HepG2 (cell line): ENCODE measurements around the gene SMCHD1. TPM values are rescaled to one million over a fixed set of nuclear protein-coding genes. Genes with fewer than 3 reads are reported as not detected.

ENCODE experiments used
- AGO2 ChIP-seq: fragments of 200-400 bp; formaldehyde crosslinking; optimal IDR thresholded peaks from 2 replicates; pipeline ENCODE3; 2017; ENCODE audit warnings: mild to moderate bottlenecking, low read depth, low read length, moderate library complexity
- AKAP8 ChIP-seq: sonication (generic); formaldehyde crosslinking; IDR thresholded peaks from 2 replicates; pipeline ENCODE4 v1.5.1; 2020; ENCODE audit warnings: mild to moderate bottlenecking, missing genetic modification reagents
- ATF7 ChIP-seq, 2 experiments: fragments of 450-650 bp in 1 of 2; sonication (generic) in 1 of 2; formaldehyde crosslinking in 1 of 2; IDR thresholded peaks; 2 replicates each; pipeline versions ENCODE4 v1.4.0 to v1.6.1; 2016 to 2020; ENCODE audit warnings: antibody characterized with exemption in 1 of 2, mild to moderate bottlenecking in 1 of 2, missing genetic modification reagents in 1 of 2
- DDIT3 ChIP-seq: sonication (generic); formaldehyde crosslinking; IDR thresholded peaks from 2 replicates; pipeline ENCODE4 v1.4.0; 2020; ENCODE audit warnings: mild to moderate bottlenecking, missing genetic modification reagents
- DZIP1 ChIP-seq: sonication (generic); formaldehyde crosslinking; IDR thresholded peaks from 2 replicates; pipeline ENCODE4 v1.5.0; 2020; ENCODE audit warnings: mild to moderate bottlenecking, missing genetic modification reagents
- HNRNPUL1 ChIP-seq: fragments of 200-400 bp; formaldehyde crosslinking; IDR thresholded peaks from 2 replicates; pipeline ENCODE4 v1.6.1; 2017; ENCODE audit warnings: low read depth, mild to moderate bottlenecking, low read length, moderate library complexity
- JUNB ChIP-seq: sonication (generic); formaldehyde crosslinking; IDR thresholded peaks from 2 replicates; pipeline ENCODE4 v1.8.0; 2022; ENCODE audit warnings: missing genetic modification reagents, mild to moderate bottlenecking, borderline replicate concordance
- NCOA1 ChIP-seq: sonication (generic); formaldehyde crosslinking; IDR thresholded peaks from 2 replicates; pipeline ENCODE4 v1.9.0; 2021; ENCODE audit warnings: missing genetic modification reagents
- NCOA2 ChIP-seq: sonication (generic); formaldehyde crosslinking; IDR thresholded peaks from 2 replicates; pipeline ENCODE4 v1.8.0; 2022; ENCODE audit warnings: inconsistent platforms
- PCBP2 ChIP-seq: fragments of 200-400 bp; formaldehyde crosslinking; optimal IDR thresholded peaks from 2 replicates; pipeline ENCODE3; 2018; ENCODE audit warnings: low read length, low read depth; ENCODE audit not compliant: poor library complexity, severe bottlenecking
- POLR2A ChIP-seq, 2 experiments: IDR thresholded peaks; 2 replicates each; pipeline ENCODE4 v1.6.1; 2011; ENCODE audit warnings: low read depth in 2 of 2, low read length in 2 of 2, mild to moderate bottlenecking in 1 of 2, moderate library complexity in 1 of 2; ENCODE audit not compliant: insufficient read depth in 1 of 2
- RBFOX2 ChIP-seq: fragments of 200-400 bp; formaldehyde crosslinking; IDR thresholded peaks from 2 replicates; pipeline ENCODE4 v1.6.1; 2017; ENCODE audit warnings: low read depth, mild to moderate bottlenecking, low read length
- RFX3 ChIP-seq: IDR thresholded peaks from 2 replicates; pipeline ENCODE4 v1.6.1; 2016; ENCODE audit warnings: missing biosample characterization, missing genetic modification reagents
- ZC3H4 ChIP-seq: sonication (generic); formaldehyde crosslinking; IDR thresholded peaks from 2 replicates; pipeline ENCODE4 v1.4.0; 2020; ENCODE audit warnings: missing genetic modification reagents, borderline replicate concordance
- ZNF12 ChIP-seq: sonication (generic); formaldehyde crosslinking; IDR thresholded peaks from 2 replicates; pipeline ENCODE4 v1.5.0; 2020; ENCODE audit warnings: missing genetic modification reagents
- ZNF44 ChIP-seq: sonication (generic); formaldehyde crosslinking; IDR thresholded peaks from 2 replicates; pipeline ENCODE4 v1.5.1; 2020; ENCODE audit warnings: mild to moderate bottlenecking, missing genetic modification reagents
- ZNF644 ChIP-seq: IDR thresholded peaks from 2 replicates; pipeline ENCODE4 v1.6.1; 2016; ENCODE audit warnings: low read depth
- ZNF7 ChIP-seq: IDR thresholded peaks from 2 replicates; pipeline ENCODE4 v1.6.1; 2016; ENCODE audit warnings: missing biosample characterization, missing genetic modification reagents
- ZNF792 ChIP-seq: IDR thresholded peaks from 2 replicates; pipeline ENCODE4 v1.6.1; 2016
- ZNF878 ChIP-seq: sonication (generic); formaldehyde crosslinking; IDR thresholded peaks from 2 replicates; pipeline ENCODE4 v1.8.1; 2023; ENCODE audit warnings: mild to moderate bottlenecking, missing genetic modification reagents, moderate library complexity
- ZNF879 ChIP-seq: sonication (generic); formaldehyde crosslinking; IDR thresholded peaks from 2 replicates; pipeline ENCODE4 v1.8.1; 2023; ENCODE audit warnings: missing genetic modification reagents
- ZSCAN25 ChIP-seq: sonication (generic); formaldehyde crosslinking; IDR thresholded peaks from 2 replicates; pipeline ENCODE4 v1.8.0; 2022; ENCODE audit warnings: mild to moderate bottlenecking, missing genetic modification reagents
- polyA plus RNA-seq, 8 experiments: library from polyadenylated mRNA; depleted of rRNA in 3 of 8; stranded (reverse) in 7 of 8; unstranded in 1 of 8; fragments of >200 nt; fragmentation: Illumina TruSeq in 4 of 8; extraction: Trizol in 4 of 8; gene quantifications; 2 replicates each; pipeline versions ENCODE4 v1.2.1 to v1.2.3, GENCODE V29; 2011 to 2016; ENCODE audit warnings: low read depth in 4 of 8, missing spikeins in 1 of 8, mixed read lengths in 1 of 8; ENCODE audit not compliant: insufficient read depth in 1 of 8
- total RNA-seq, 5 experiments: library from RNA; depleted of rRNA; stranded (reverse); fragments of >200 nt; fragmentation: Illumina TruSeq; extraction: Trizol; gene quantifications; 2 replicates each; pipeline ENCODE4 v1.2.3, GENCODE V29; 2016; ENCODE audit warnings: low read depth in 1 of 5
- TF ChIP-seq, protein P1 (sequence below): sonication (generic); formaldehyde crosslinking; IDR thresholded peaks from 2 replicates; pipeline ENCODE4 v1.4.0; 2020; ENCODE audit warnings: missing genetic modification reagents
- TF ChIP-seq, protein P2 (sequence below): IDR thresholded peaks from 2 replicates; pipeline ENCODE4 v1.6.1; 2016; ENCODE audit warnings: mild to moderate bottlenecking, missing biosample characterization, missing genetic modification reagents
- TF ChIP-seq, protein P3 (sequence below): sonication (generic); formaldehyde crosslinking; IDR thresholded peaks from 2 replicates; pipeline ENCODE4 v1.4.0; 2020; ENCODE audit warnings: missing genetic modification reagents, borderline replicate concordance

SMCHD1 gene
- total and polyA plus RNA-seq, 2 of the 13 experiments (the other 11 are each of a cell fraction or from before 2014, with no cell fraction given): 21.4 to 93.6 TPM

DNA sequence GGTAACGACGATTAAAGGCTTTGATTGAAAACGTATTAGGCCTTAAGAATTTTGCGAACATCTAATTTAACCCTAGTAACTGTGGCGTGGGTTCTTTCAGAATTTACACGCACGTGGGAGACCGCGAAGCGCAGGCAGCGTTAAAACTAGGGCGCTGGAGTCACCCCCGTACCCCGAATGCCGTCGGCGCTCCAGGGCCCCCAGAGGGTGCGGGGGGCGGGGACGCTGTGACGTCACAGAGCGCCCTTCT is 673 bp upstream of the SMCHD1 start (continued):
- TF ChIP-seq NCOA1 (CRISPR knock-in tag) (no peak), ZC3H4 (CRISPR knock-in tag) (no peak), ZNF12 (CRISPR knock-in tag) (no peak), ATF7 (IDR thresholded peaks at IDR 0.05) (no peak), ATF7 (CRISPR knock-in tag; IDR thresholded peaks at IDR 0.05) (no peak), PCBP2 (no peak), AGO2 (no peak), HNRNPUL1 (no peak), NCOA2 (no peak), ZNF44 (CRISPR knock-in tag) (peak; percentile 74; the same call in 1 of the 2 replicates), ZNF7 (CRISPR knock-in tag) (no peak), RBFOX2 (no peak), ZNF878 (CRISPR knock-in tag) (no peak), ZSCAN25 (CRISPR knock-in tag) (peak; percentile 66; the same call in 1 of the 2 replicates), ZNF792 (CRISPR knock-in tag) (0 out of 2 replicates have a peak, but pooled peaks have one; percentile 8), DZIP1 (CRISPR knock-in tag) (no peak), ZNF879 (CRISPR knock-in tag) (0 out of 2 replicates have a peak, but pooled peaks have one; percentile 8), RFX3 (CRISPR knock-in tag) (no peak), DDIT3 (CRISPR knock-in tag) (no peak), POLR2A (IDR thresholded peaks at IDR 0.05; ENCODE audit: insufficient read depth in 1 of 2, low read depth in 2 of 2, low read length in 2 of 2) (no peak), JUNB (CRISPR knock-in tag) (no peak), ZNF644 (CRISPR knock-in tag) (no peak), AKAP8 (CRISPR knock-in tag) (no peak)
- TF ChIP-seq, protein P1, sequence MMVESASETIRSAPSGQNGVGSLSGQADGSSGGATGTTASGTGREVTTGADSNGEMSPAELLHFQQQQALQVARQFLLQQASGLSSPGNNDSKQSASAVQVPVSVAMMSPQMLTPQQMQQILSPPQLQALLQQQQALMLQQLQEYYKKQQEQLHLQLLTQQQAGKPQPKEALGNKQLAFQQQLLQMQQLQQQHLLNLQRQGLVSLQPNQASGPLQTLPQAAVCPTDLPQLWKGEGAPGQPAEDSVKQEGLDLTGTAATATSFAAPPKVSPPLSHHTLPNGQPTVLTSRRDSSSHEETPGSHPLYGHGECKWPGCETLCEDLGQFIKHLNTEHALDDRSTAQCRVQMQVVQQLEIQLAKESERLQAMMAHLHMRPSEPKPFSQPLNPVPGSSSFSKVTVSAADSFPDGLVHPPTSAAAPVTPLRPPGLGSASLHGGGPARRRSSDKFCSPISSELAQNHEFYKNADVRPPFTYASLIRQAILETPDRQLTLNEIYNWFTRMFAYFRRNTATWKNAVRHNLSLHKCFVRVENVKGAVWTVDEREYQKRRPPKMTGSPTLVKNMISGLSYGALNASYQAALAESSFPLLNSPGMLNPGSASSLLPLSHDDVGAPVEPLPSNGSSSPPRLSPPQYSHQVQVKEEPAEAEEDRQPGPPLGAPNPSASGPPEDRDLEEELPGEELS (CRISPR knock-in tag): no peak
- TF ChIP-seq, protein P2, sequence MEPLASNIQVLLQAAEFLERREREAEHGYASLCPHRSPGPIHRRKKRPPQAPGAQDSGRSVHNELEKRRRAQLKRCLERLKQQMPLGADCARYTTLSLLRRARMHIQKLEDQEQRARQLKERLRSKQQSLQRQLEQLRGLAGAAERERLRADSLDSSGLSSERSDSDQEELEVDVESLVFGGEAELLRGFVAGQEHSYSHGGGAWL: no peak; the same call in 1 of the 2 replicates
- TF ChIP-seq, protein P3, sequence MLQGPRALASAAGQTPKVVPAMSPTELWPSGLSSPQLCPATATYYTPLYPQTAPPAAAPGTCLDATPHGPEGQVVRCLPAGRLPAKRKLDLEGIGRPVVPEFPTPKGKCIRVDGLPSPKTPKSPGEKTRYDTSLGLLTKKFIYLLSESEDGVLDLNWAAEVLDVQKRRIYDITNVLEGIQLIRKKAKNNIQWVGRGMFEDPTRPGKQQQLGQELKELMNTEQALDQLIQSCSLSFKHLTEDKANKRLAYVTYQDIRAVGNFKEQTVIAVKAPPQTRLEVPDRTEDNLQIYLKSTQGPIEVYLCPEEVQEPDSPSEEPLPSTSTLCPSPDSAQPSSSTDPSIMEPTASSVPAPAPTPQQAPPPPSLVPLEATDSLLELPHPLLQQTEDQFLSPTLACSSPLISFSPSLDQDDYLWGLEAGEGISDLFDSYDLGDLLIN (CRISPR knock-in tag): no peak
